ENCODE data around the gene MYO1F.

MYO1F gene

DNA sequence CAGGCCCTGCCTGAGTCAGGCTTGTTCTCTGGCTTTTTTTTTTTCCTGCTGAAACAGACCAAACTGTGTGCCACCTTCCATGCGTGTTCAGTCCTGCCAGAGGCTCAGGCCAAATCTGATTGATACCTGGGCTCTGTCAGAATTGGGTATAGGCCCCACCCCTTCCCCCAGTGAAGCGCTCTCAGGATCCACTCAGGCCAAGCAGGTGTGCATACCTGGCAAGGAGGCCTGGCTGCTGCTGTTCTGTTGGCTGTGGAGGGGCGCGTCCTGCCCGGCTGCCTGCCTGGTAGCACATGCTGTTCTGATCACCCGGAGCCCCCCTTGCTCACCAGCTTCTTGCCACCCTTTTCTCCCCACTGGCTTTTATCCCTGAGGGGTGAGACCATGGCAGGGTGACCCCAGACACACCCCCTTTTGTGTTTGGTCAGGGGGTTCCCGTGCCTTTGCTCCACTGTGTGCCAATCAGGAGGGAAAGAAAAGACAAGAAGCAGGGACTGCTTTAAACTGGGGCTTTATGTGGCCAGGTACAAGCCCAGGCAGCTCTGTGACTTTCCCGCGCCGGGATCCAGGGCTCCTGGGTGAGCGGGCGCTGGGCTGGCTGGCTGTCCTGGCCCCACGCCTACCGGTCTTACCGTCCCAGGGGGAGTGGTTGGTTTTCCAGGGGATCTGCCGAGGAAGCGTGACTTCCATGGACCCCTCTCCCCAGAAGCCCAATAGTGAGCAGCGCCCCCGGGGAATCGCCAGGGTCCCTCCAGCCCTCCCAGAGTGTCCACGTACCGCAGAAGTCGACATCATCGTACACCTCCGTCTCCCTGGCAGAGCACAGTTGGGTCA is 87.5 kb downstream of the MYO1F start:
- DNase-seq, result no peak

DNA sequence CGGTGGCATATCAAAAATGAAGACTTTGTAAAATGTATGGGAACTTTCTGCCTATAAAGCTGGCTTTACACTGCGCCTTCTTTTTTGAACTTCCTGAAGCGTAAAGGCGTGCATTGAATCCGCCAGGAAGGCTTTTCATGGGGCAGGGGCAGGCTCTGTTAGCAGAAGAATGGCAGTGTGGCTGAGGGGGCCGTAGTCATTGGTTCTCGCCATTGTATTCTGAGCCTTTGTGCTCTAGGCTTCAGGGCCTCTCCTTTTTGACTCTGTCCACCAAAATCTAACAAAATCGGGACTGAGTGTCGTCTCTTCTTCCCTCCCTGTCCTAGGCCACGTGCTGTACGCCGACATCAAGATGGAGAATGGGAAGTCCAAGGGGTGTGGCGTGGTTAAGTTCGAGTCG is 88.9 kb downstream of the MYO1F start:
- no peak for DNase-seq

DNA sequence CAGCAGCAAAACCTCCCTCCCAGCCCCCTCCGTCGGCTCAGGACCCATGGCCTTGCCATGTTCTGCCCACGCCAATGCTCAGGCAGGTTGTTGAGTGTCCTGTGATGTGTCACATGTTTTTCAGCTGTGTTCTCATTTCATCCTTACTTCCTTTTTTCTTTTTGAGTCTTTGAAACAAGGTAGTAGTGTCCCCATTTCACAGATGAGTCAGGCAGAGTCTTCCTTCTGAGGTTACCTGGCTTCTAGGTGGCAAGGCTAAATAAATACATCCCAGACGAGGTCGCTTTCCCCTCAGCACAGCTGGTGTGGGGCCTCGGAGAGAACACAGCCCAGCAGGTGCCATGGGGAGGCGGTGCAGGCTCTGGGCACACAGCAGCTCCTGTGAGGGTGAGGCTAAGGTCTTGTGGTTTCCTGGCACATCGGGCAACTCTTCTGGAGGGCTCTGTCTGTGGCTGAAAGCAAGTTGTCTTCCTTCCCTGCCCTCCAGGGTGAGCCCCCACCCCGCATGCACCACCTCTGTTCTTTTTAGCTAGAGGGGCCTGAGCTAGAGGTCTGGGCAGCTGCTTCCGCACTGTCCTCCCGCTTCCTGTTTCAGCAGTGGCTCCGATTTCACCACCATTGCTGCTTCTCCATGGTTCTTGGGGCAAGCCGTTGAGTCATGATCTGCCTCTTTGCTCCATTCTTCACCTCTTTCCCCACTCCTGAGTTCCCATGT is 89.9 kb downstream of the MYO1F start:
- DNase-seq, result peak; percentile 90

DNA sequence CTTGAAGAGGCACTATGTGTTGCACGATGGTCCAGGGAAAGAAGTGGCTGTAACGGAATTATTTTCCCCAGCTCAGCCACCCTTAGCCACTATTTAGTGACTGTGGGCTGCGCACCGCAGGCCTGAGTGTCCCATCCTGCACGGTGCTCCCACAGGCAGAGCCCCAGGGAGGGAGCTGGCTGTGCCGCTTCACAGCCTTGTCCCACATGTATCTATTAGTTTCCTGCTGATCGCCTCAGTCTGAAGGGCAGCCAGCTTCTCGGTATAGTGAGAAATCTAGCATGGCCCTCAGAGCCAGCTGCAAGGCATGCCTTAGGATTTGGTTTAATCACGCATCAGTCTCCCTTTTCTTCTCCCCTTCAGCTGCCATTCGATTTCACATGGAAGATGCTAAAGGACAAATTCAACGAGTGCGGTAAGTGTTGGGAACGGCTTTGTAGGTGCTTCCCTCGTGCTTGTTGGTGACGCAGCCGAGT is 90.5 kb downstream of the MYO1F start:
- no peak for DNase-seq

DNA sequence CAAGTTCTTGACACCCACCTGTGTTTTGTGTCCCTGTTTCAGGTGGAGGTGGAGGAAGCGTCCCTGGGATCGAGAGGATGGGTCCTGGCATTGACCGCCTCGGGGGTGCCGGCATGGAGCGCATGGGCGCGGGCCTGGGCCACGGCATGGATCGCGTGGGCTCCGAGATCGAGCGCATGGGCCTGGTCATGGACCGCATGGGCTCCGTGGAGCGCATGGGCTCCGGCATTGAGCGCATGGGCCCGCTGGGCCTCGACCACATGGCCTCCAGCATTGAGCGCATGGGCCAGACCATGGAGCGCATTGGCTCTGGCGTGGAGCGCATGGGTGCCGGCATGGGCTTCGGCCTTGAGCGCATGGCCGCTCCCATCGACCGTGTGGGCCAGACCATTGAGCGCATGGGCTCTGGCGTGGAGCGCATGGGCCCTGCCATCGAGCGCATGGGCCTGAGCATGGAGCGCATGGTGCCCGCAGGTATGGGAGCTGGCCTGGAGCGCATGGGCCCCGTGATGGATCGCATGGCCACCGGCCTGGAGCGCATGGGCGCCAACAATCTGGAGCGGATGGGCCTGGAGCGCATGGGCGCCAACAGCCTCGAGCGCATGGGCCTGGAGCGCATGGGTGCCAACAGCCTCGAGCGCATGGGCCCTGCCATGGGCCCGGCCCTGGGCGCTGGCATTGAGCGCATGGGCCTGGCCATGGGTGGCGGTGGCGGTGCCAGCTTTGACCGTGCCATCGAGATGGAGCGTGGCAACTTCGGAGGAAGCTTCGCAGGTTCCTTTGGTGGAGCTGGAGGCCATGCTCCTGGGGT is 91.5 kb downstream of the MYO1F start:
- no peak for DNase-seq

DNA sequence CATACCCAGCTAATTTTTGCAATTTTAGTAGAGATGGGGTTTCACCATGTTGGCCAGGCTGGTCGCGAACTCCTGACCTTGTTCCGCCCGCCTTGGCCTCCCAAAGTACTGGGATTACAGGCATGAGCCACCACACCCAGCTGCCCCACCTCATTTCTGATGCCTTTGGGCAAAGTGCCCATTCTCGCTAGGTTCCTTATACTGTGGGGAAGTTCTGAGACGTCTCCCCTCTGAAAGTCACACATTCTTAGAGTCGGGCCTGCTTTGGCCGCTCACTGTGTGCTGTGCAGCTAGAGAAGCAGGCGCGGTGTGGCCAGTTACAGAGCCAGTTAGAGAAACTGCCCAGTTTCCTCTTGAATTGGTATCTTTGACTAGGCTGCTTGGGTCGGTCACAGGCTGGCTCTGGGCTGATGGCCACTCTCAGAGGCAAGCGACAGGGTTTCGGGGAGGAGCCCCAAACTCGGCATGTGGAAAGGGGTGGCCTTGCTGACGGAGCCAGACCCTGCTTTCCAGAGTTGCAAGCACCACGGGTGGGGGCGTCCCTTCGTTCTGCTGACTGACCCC is 92.8 kb downstream of the MYO1F start:
- DNase-seq, result no peak

DNA sequence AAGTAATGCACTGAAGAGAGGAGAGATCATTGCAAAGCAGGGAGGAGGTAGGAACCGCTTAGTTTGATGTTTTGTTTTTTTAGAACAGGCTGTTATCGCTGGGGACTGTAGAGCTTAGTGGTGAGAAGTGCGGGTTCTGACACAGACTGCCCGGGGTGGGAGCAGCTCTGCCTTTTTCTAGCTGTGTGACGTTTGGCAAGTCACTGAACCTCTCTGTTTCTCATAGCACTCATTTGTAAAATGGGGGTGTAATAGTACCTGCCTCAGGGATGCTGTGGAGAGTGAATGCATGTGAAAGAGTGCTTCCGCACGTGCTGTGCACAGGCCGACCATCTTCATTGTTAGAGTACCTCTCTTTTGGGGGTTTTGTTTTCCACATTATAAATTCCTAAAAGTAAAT is 94.1 kb downstream of the MYO1F start:
- no peak for DNase-seq

DNA sequence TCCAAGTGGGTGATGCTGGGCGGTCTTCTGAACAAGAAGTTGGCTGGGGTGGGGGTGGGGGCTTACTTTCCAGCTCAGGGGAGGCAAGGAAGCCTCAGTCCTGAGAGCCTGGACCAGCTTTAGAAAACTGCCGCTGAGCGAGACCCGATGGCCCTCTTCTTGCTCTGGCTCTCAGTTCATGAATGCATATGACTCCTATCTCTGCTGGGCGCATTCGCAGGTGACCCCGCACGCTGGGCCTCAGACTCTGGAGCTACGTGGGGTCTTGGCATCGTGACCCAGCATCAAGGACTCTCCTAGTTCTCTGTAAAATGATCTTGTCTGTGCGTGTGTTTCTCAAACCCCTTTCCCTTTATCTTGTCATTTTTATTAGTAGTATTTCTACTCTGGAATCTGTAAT is 94.5 kb downstream of the MYO1F start:
- DNase-seq, result no peak

DNA sequence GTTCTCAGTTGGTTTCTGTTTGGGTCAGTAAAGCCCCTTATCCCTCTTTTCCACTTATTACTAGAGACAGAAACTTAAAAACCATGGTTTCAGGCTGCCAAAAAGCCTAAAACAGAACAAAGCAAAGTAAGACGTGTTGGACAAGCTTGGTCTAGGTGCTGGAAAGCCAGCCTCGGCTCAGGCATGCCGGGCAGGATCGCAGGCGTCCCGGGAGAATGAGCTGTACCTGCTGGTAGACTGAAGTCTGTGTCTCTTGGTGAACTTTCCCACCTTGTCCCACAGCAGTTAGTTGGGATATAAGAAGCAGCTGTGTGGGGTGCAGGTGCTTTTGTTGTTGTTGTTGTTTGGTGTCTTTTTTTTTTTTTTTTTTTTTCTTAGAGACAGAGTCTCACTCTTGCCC is 95.6 kb downstream of the MYO1F start:
- no peak for DNase-seq

DNA sequence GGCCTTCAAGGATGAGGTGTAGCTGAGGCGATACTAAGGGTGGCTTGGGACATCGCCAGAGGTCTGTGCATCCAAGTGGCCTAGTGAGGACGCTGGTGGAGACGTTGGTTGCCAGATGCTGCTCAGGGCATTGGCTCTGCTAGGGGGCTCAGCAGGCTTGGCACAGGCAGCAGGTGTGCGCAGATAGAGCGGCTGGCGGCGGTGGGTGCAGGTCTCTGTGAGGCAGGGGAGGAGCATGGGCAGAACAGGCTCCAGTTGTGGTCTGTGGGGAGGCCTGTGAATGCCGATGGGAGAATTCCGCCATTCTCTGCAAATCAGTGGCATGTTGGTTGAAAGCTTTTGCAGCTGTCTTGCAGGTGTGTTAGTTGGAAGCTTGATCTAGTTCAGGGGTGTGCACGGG is 96.0 kb downstream of the MYO1F start:
- no peak for DNase-seq

DNA sequence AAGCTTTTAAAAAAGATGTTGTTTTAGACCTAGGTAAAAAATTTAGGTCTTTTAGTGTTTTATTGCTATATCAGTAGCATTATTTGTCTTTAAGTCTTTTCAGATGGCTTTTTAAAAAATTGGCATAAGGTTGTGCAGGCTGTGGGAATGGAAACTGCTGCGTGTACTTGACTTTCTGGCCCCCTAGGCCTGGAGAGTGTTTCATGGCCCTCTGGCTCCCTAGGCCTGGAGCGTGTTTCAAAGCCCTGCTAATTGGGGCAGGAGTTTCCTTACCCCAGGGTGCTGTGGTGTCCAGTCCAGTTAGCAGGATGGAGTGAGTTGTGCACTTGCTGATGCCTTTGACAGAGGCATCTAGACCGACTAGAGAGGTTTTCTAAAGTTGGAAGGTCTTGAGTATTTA is 98.6 kb downstream of the MYO1F start:
- no peak for DNase-seq

DNA sequence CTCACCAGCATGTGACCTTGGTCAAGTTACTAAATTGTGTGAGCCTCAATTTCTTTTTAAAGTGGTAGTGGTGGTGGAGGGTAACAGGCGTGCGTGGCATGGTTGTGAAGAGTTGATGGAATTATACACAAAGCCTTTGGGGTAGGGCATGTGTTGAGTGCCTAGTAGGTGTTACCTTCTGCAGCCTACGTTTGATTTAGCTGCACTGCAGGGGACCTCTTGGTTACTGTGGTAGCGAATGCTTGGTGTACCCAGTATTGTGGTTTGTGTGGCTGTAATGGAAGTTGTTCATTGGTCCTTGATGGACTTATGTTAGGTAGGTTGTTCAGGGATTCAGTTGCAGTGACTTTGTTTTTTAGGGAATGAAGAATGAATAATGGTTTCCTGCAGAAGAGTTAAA is 99.4 kb downstream of the MYO1F start:
- no peak for DNase-seq

DNA sequence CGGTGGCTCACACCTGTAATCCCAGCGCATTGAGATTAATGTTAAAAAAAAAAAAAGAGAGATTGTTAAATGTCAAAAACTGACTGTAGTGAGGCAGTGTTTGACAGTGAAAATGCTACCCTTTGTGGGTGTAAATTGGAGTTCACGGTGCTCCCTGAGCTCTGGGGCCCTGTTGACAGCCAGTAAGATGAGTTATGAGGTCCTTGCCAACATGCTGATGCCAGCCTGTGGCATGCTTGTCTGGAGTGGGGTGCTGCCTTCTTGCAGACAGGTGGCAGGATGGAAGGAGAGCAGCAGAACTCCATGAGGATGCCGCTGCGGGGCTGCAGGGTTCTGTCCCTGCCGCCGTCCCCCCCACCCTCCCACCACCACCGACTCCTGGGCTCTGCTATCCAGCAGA is 100.7 kb downstream of the MYO1F start:
- no peak for DNase-seq

DNA sequence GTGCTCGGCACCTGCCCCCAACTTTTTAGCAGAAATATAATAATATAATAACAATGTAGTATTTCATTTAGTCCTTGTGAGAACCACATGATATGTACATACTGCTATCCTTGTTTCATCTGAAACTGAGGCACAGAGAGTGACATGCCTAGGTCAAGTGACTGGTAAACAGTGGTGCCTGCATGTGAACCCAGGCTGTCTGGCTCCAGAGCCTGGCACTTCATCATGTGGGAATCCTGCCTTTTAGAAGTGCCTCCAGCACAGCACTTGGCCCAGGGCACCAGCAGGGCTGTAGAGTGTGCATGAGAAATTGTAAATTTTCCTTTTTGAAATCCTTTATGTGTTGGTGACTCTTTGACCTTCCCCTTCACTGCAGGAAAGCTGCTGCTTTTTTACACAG is 102.2 kb downstream of the MYO1F start:
- DNase-seq, result no peak

DNA sequence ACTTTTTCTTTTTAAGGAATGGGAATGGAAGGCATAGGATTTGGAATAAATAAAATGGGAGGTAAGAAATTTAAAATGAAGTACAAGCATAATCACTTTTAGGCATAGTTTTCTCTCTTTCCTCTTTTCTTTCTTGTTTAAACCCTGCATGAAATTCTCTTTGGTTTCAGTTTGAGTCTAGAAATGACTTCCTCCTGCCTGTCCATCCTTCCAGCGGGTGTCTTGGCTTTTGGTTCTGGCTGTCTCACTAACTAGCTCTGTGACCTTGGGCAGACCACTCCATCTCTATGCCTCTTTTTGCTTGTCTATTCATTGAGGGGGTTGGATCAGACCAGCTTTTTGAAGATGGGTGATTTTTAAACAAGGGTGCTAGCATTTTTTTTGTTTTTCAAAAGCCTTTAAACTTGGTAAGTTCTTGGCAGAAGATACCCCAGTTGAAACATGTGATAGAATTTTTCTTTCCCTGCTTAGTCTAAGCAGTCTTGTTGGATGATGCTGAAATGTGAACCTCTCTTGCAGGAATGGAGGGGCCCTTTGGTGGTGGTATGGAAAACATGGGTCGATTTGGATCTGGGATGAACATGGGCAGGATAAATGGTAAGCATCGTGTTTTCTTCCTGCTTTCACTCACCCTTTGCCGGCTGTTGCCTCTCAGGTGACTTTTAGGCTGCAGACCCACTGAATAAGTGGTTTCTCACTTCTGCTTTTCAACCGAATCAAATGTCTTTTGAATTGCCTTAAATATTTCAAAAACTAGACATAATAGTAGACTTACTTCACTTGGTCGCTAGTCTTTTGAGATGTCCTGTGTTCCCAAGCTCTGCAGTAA is 103.4 kb downstream of the MYO1F start:
- no peak for DNase-seq
